Chondrocyte (in vitro differentiated cells): ENCODE measurements around the gene DMAC2L. TPM values are rescaled to one million over a fixed set of nuclear protein-coding genes. Genes with fewer than 3 reads are reported as not detected.

Source experiments
- DNase-seq: peaks from one replicate; pipeline ENCODE4 v3.0.0; 2021; ENCODE audit warnings: mixed read lengths, low spot score
- H3K27ac Mint-ChIP-seq: one replicate; pipeline ENCODE4 v1.8.0; 2021; ENCODE audit warnings: mild to moderate bottlenecking, moderate library complexity, mixed read lengths; ENCODE audit not compliant: unreplicated experiment
- H3K27me3 Mint-ChIP-seq: 2 replicates; pipeline ENCODE4 v1.8.0; 2021; ENCODE audit warnings: low read depth, mixed read lengths
- H3K36me3 Mint-ChIP-seq: 2 replicates; pipeline ENCODE4 v1.8.0; 2021; ENCODE audit warnings: low read depth, mixed read lengths
- H3K4me1 Mint-ChIP-seq: 2 replicates; pipeline ENCODE4 v1.8.0; 2021; ENCODE audit warnings: low read depth, mild to moderate bottlenecking, mixed read lengths
- H3K4me3 Mint-ChIP-seq: one replicate; pipeline ENCODE4 v1.8.0; 2021; ENCODE audit warnings: mild to moderate bottlenecking, moderate library complexity, mixed read lengths; ENCODE audit not compliant: unreplicated experiment
- H3K9me3 Mint-ChIP-seq: 2 replicates; pipeline ENCODE4 v1.8.0; 2021; ENCODE audit warnings: low read depth, mixed read lengths
- total RNA-seq: library from RNA; stranded (reverse); gene quantifications from 3 replicates; pipeline ENCODE4 v1.2.1, GENCODE V29; 2021
- TF ChIP-seq, protein P1 (sequence below): fragments of 200-600 bp; sonication (generic); IDR thresholded peaks from 2 replicates; pipeline ENCODE4 v1.5.0; 2021; ENCODE audit warnings: antibody characterized with exemption, mild to moderate bottlenecking, moderate library complexity

The DMAC2L gene
- total RNA-seq, 1 donor from 2014 or later = 13.5 TPM

- no peaks in the 10 kb centered on the region for H3K4me1 Mint-ChIP-seq
- H3K27me3 Mint-ChIP-seq = no peaks in the 10 kb centered on the region
- DNase-seq = no peak
- H3K27ac Mint-ChIP-seq = no peak overlapping the region
- H3K4me3 Mint-ChIP-seq = no peak overlapping the region
- peaks cover 5% of the 10 kb centered on the region for H3K36me3 Mint-ChIP-seq
- TF ChIP-seq, protein P1, sequence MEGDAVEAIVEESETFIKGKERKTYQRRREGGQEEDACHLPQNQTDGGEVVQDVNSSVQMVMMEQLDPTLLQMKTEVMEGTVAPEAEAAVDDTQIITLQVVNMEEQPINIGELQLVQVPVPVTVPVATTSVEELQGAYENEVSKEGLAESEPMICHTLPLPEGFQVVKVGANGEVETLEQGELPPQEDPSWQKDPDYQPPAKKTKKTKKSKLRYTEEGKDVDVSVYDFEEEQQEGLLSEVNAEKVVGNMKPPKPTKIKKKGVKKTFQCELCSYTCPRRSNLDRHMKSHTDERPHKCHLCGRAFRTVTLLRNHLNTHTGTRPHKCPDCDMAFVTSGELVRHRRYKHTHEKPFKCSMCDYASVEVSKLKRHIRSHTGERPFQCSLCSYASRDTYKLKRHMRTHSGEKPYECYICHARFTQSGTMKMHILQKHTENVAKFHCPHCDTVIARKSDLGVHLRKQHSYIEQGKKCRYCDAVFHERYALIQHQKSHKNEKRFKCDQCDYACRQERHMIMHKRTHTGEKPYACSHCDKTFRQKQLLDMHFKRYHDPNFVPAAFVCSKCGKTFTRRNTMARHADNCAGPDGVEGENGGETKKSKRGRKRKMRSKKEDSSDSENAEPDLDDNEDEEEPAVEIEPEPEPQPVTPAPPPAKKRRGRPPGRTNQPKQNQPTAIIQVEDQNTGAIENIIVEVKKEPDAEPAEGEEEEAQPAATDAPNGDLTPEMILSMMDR = no peak
- H3K9me3 Mint-ChIP-seq = peaks cover 9% of the 10 kb centered on the region
These were observed 10.2 kb upstream of the DMAC2L start for GRCh38 chr14:50301914-50302313.

DNA sequence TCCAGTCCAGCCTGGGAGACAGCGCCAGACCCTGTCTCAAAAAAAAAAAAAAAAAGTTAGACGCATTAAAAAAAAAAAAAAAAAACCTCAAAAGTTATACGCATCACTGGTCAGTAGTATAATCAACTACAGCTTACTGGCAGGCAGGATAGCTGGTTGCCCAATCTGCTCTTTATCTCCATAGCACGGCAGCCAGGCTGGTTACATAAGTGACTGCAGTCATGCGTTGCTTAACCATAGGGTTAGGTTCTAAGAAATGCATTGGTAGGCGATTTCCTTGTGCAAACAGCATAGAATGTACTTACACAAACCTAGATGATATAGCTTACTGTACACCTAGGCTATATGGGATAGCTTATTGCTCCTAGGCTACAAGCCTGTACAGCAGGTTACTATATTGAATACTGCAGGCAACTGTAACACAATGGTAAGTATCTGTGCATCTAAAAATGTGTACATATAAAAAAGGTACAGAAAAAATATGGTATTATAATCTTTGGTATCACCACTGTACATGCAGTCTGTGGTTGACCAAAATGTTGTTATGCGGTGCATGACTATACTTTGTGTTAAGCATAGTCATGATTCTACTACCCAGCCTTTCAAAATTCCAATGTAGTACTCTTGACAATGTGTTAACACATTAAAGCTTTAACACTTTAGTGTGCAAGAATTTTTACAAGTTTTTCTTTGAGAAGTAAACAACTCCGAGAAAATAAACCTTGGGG is 8.2 kb upstream of the DMAC2L start:
- H3K27me3 Mint-ChIP-seq = no peaks in the 10 kb centered on the region
- H3K9me3 Mint-ChIP-seq = peaks cover 6% of the 10 kb centered on the region
- DNase-seq = no peak
- no peaks in the 10 kb centered on the region for H3K4me1 Mint-ChIP-seq
- TF ChIP-seq, protein P1 = no peak
- H3K27ac Mint-ChIP-seq = no peak overlapping the region
- H3K4me3 Mint-ChIP-seq = no peak overlapping the region
- H3K36me3 Mint-ChIP-seq = peaks cover 2% of the 10 kb centered on the region

- Mint-ChIP-seq H3K4me1 (peaks cover 19% of the 10 kb centered on the region), H3K27me3 (no peaks in the 10 kb centered on the region), H3K27ac (no peak overlapping the region), H3K36me3 (no peaks in the 10 kb centered on the region), H3K9me3 (no peaks in the 10 kb centered on the region), H3K4me3 (no peak overlapping the region)
- DNase-seq = no peak
- TF ChIP-seq, protein P1 = no peak
These were observed 3.7 kb upstream of the DMAC2L start for GRCh38 chr14:50308363-50308915.

DNA sequence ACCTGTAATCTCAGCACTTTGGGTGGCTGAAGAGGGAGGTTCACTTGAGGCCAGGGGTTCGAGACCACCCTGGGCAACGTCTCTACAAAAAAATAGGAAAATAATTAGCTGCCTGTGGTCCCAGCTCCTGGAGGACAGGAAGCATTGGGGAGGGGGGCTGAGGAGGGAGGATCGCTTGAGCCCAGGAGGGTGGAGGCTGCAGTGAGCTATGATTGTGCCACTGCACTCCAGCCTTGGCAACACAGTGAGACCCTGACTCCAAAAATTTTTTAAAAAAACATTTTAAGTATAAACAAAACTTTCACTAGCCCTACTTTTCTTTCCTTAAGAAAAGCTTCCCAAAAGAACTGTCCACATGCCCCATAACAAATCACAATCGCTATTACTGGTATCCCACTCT is 1.7 kb upstream of the DMAC2L start:
- peaks cover 23% of the 10 kb centered on the region for H3K4me1 Mint-ChIP-seq
- TF ChIP-seq, protein P1 = no peak

DNA sequence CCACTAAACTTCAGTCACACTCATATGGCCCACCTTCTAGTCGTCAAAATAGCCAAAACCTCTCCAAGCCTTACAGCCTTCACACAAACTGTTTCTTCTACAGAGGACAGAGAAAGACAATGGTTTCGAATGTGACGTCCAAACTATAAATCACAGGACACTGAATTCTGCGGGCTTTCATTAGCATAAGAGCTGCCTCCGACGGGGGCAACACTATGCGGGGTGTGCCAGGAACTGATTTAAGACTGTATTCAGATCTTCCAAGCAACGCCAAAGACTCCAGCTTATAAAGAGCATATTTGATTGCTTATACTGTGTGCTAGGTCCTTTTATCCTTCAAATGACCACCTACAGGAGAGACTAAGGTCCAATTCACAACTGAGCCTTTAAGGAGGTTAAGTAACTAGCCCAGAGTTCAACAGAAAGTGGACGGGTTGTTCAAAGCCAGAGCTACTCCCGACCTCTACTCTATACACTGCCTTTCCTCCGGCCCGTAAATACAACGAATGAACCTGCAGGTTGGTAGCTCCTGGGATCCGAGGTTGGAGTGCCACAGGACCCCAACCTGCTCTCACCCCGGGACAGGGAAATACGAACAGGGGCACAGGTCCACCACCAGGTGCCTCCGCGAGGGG is 670 bp upstream of the DMAC2L start:
- DNase-seq = no peak
- peak overlapping the region; percentile 99 for H3K27ac Mint-ChIP-seq
- no peaks in the 10 kb centered on the region for H3K27me3 Mint-ChIP-seq
- peaks cover 2% of the 10 kb centered on the region for H3K36me3 Mint-ChIP-seq
- peak overlapping the region; percentile 89 for H3K4me3 Mint-ChIP-seq
- H3K9me3 Mint-ChIP-seq = peaks cover 5% of the 10 kb centered on the region
- TF ChIP-seq, protein P1 = no peak
- H3K4me1 Mint-ChIP-seq = peaks cover 23% of the 10 kb centered on the region

More for the DNA sequence above, 1.7 kb upstream of the DMAC2L start:
- H3K27ac Mint-ChIP-seq = no peak overlapping the region
- H3K36me3 Mint-ChIP-seq = no peaks in the 10 kb centered on the region
- DNase-seq = no peak
- no peaks in the 10 kb centered on the region for H3K9me3 Mint-ChIP-seq
- no peaks in the 10 kb centered on the region for H3K27me3 Mint-ChIP-seq
- H3K4me3 Mint-ChIP-seq = no peak overlapping the region
